CD4-positive, alpha-beta T cell (primary cell): ENCODE measurements around the gene VPS13A. TPM values are rescaled to one million over a fixed set of nuclear protein-coding genes. Genes with fewer than 3 reads are reported as not detected.
"Not testable (repeated sequence)": the region's sequence is repeated elsewhere in the genome, so short reads cannot be mapped to it uniquely, and the experiment has no call there.

Experiments
- ATAC-seq: fragments of 200-7000 bp; cut with Tn5 transposase; one replicate; pipeline ENCODE4 v1.10.0; 2022; ENCODE audit warnings: mild to moderate bottlenecking; ENCODE audit not compliant: poor library complexity
- CTCF ChIA-PET: fragments of 350-600 bp; sonication (Branson Sonifier 250); formaldehyde crosslinking; loops from one replicate; lab custom pipeline; 2021; ENCODE audit warnings: antibody characterized with exemption, inconsistent platforms; lab: Charles Lee
- POLR2A ChIA-PET: fragments of 350-600 bp; sonication (Branson Sonifier 250); formaldehyde crosslinking; loops from one replicate; lab custom pipeline; 2021; ENCODE audit warnings: antibody characterized with exemption, inconsistent platforms; lab: Charles Lee
- DNase-seq, 14 experiments: peaks; one replicate each; pipeline ENCODE4 v3.0.0-alpha.2; 2013 to 2020; ENCODE audit warnings: mixed read lengths in 2 of 14
- H3K27ac ChIP-seq, 2 donors: one replicate each; pipeline versions ENCODE4 v1.5.1 to v1.7.0; 2013; ENCODE audit warnings: low read length in 2 of 2, low read depth in 1 of 2, mild to moderate bottlenecking in 1 of 2
- H3K27me3 ChIP-seq, 2 experiments: 1 replicate in 1 of 2; 2 replicates in 1 of 2; pipeline versions ENCODE4 v1.6.1 to v1.7.0; 2013; ENCODE audit warnings: low read length in 2 of 2, control low read depth in 1 of 2, mild to moderate bottlenecking in 1 of 2, moderate library complexity in 1 of 2; ENCODE audit not compliant: insufficient read depth in 2 of 2, control insufficient read depth in 1 of 2
- H3K36me3 ChIP-seq: one replicate; pipeline ENCODE4 v1.6.1; 2013; ENCODE audit warnings: low read length, control low read depth; ENCODE audit not compliant: insufficient read depth
- H3K4me1 ChIP-seq: one replicate; pipeline ENCODE4 v1.6.1; 2013; ENCODE audit warnings: low read length, control low read depth; ENCODE audit not compliant: insufficient read depth
- H3K4me3 ChIP-seq: one replicate; pipeline ENCODE4 v1.5.1; 2013; ENCODE audit warnings: mild to moderate bottlenecking, low read length, moderate library complexity
- H3K9me3 ChIP-seq, 2 experiments: 1 replicate in 1 of 2; 2 replicates in 1 of 2; pipeline versions ENCODE4 v1.6.1 to v1.7.0; 2013; ENCODE audit warnings: low read length in 2 of 2, mild to moderate bottlenecking in 2 of 2, control low read depth in 1 of 2, moderate library complexity in 1 of 2; ENCODE audit not compliant: control insufficient read depth in 1 of 2, insufficient read depth in 1 of 2
- H3K27ac Mint-ChIP-seq: one replicate; pipeline ENCODE4 v1.8.0; 2020; ENCODE audit warnings: mixed read lengths
- H3K27me3 Mint-ChIP-seq: one replicate; pipeline ENCODE4 v1.8.0; 2021; ENCODE audit warnings: mixed read lengths
- H3K36me3 Mint-ChIP-seq: one replicate; pipeline ENCODE4 v1.8.0; 2021; ENCODE audit warnings: low read depth, mixed read lengths
- H3K4me1 Mint-ChIP-seq: one replicate; pipeline ENCODE4 v1.8.0; 2021; ENCODE audit warnings: low read depth, mixed read lengths
- H3K4me3 Mint-ChIP-seq: one replicate; pipeline ENCODE4 v1.8.0; 2020; ENCODE audit warnings: mild to moderate bottlenecking, mixed read lengths
- H3K9me3 Mint-ChIP-seq: one replicate; pipeline ENCODE4 v1.8.0; 2020; ENCODE audit warnings: mixed read lengths
- intact Hi-C, 2 experiments: fragments of 100-400 bp; cut with DNase I in 1 of 2; cut with micrococcal nuclease in 1 of 2; formaldehyde crosslinking; loops; one replicate each; pipeline versions ENCODE4 v1.15.1 to v1.9.0; 2023 to 2025; cut with DNase I, micrococcal nuclease
- total RNA-seq, 174 experiments: library from RNA in 2 of 174; stranded (reverse) in 2 of 174; gene quantifications; one replicate each; pipeline ENCODE4 v1.2.3 and lab custom pipeline; 2021 to 2026
- TF ChIP-seq, protein P1 (sequence below): fragments of 200-600 bp; IDR thresholded peaks from one replicate; pipeline ENCODE4 v1.8.0; 2022; ENCODE audit warnings: antibody characterized with exemption, mild to moderate bottlenecking

VPS13A gene
- total RNA-seq, 2 experiments from 2014 or later: 37.3 to 41.1 TPM

DNA sequence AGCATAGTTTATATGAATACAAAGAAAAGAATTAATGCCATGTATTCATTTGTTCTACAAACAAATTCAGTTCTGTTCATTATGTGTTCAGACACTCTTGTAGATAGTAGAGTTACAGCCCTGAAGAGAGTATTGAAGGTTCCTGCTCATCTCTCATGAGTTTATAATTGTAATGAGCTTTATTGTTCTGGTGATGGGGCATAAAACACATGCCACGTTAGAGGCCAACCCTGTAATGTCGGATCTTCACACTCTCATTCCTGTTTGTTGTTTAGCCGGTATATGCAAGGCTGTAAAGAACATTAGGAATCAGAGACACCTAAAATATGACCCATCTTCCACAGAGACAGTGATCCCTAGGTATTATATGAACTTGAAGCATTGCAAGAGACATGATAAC lies 214.5 kb downstream of the VPS13A start:
- no peak for DNase-seq
- H3K9me3 Mint-ChIP-seq: no peaks in the 10 kb centered on the region
- POLR2A ChIA-PET: no interaction called here
- intact Hi-C loops: no loop called here
- Histone ChIP-seq H3K27me3 (no peaks in the 10 kb centered on the region), H3K36me3 (no peaks in the 10 kb centered on the region), H3K27ac (no peak overlapping the region), H3K9me3 (no peaks in the 10 kb centered on the region), H3K4me1 (no peaks in the 10 kb centered on the region), H3K4me3 (no peak overlapping the region)
- H3K27ac Mint-ChIP-seq: no peak overlapping the region
- TF ChIP-seq, protein P1, sequence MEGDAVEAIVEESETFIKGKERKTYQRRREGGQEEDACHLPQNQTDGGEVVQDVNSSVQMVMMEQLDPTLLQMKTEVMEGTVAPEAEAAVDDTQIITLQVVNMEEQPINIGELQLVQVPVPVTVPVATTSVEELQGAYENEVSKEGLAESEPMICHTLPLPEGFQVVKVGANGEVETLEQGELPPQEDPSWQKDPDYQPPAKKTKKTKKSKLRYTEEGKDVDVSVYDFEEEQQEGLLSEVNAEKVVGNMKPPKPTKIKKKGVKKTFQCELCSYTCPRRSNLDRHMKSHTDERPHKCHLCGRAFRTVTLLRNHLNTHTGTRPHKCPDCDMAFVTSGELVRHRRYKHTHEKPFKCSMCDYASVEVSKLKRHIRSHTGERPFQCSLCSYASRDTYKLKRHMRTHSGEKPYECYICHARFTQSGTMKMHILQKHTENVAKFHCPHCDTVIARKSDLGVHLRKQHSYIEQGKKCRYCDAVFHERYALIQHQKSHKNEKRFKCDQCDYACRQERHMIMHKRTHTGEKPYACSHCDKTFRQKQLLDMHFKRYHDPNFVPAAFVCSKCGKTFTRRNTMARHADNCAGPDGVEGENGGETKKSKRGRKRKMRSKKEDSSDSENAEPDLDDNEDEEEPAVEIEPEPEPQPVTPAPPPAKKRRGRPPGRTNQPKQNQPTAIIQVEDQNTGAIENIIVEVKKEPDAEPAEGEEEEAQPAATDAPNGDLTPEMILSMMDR: no peak
- peaks cover 11% of the 10 kb centered on the region for H3K36me3 Mint-ChIP-seq
- H3K4me3 Mint-ChIP-seq: no peak overlapping the region
- CTCF ChIA-PET: no interaction called here
- H3K27me3 Mint-ChIP-seq: no peaks in the 10 kb centered on the region
- H3K4me1 Mint-ChIP-seq: no peaks in the 10 kb centered on the region
- no peak for ATAC-seq

DNA sequence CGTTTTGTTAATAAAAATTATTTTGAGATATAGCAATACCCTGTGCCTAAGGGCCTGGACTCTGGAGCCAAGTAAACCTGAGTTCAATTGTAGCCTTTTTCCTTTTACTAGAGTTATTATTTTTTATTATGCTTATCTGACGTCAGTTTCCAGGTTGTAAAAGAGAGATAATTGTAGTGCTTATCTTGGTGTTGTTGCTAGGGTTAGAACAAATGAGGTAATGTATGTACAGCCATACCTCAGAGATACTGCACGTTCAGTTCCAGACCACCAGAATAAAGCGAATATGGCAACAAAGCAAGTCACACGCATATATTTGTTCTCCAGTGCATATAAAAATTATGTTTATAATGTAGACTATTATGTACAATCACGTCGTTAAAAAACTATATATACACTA lies 215.0 kb downstream of the VPS13A start:
- Mint-ChIP-seq H3K27ac (no peak overlapping the region), H3K27me3 (no peaks in the 10 kb centered on the region), H3K4me1 (no peaks in the 10 kb centered on the region), H3K36me3 (peaks cover 11% of the 10 kb centered on the region), H3K4me3 (no peak overlapping the region), H3K9me3 (no peaks in the 10 kb centered on the region)
- Histone ChIP-seq H3K27ac (no peak overlapping the region), H3K4me3 (no peak overlapping the region), H3K27me3 (no peaks in the 10 kb centered on the region), H3K4me1 (no peaks in the 10 kb centered on the region), H3K36me3 (no peaks in the 10 kb centered on the region), H3K9me3 (no peaks in the 10 kb centered on the region)
- CTCF ChIA-PET: no interaction called here
- ATAC-seq: no peak
- intact Hi-C loops: no loop called here
- TF ChIP-seq, protein P1: no peak
- DNase-seq: no peak
- POLR2A ChIA-PET: no interaction called here

GRCh38 chr9:77398581-77398980 lies 221.2 kb downstream of the VPS13A start:
- H3K4me1 Mint-ChIP-seq, H3K27ac ChIP-seq, H3K36me3 ChIP-seq, H3K4me1 ChIP-seq, H3K27ac Mint-ChIP-seq, H3K27me3 Mint-ChIP-seq, H3K9me3 ChIP-seq, H3K9me3 Mint-ChIP-seq, POLR2A ChIA-PET, CTCF ChIA-PET, intact Hi-C loops, DNase-seq, H3K4me3 ChIP-seq, H3K4me3 Mint-ChIP-seq, H3K36me3 Mint-ChIP-seq, H3K27me3 ChIP-seq, ATAC-seq: not testable (repeated sequence)

DNA sequence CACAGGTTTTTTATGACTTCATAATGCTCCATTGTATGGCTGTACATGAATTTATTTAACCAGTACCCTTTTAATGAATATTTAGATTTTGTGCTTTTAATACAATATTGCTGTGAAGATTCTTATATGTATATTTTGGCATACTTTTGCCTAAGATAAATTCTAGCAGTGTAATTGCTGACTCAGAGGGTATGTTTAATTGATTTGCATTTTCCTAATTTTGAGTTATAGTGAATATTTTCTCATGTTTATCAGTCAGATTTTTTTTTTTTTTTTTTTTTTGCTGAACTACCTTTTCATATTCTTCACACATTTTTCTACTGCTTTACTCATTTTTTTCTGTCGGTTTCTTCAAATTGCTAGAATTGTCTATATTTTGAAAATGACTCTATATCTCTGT lies 222.6 kb downstream of the VPS13A start:
- H3K27ac ChIP-seq: no peak overlapping the region
- intact Hi-C loops: no loop called here
- TF ChIP-seq, protein P1: no peak
- no peak overlapping the region for H3K27ac Mint-ChIP-seq
- no peak overlapping the region for H3K4me3 Mint-ChIP-seq
- H3K4me1 ChIP-seq: no peaks in the 10 kb centered on the region
- no peaks in the 10 kb centered on the region for H3K4me1 Mint-ChIP-seq
- no peaks in the 10 kb centered on the region for H3K9me3 ChIP-seq
- peaks cover 16% of the 10 kb centered on the region for H3K36me3 Mint-ChIP-seq
- no peaks in the 10 kb centered on the region for H3K27me3 ChIP-seq
- no peaks in the 10 kb centered on the region for H3K36me3 ChIP-seq
- H3K27me3 Mint-ChIP-seq: no peaks in the 10 kb centered on the region
- DNase-seq (no peak), ATAC-seq (no peak)
- CTCF ChIA-PET: no interaction called here
- no peaks in the 10 kb centered on the region for H3K9me3 Mint-ChIP-seq
- no peak overlapping the region for H3K4me3 ChIP-seq
- POLR2A ChIA-PET: no interaction called here
